Fibroblast of mammary gland (primary cell): ENCODE results near the gene DPPA4.

Experiments
- DNase-seq: peaks from one replicate; pipeline ENCODE4 v3.0.0-alpha.2; 2010; ENCODE audit warnings: low read depth
- H3K4me3 ChIP-seq: 2 replicates; pipeline ENCODE4 v1.5.1; 2011; ENCODE audit warnings: low read depth, mild to moderate bottlenecking, low read length, moderate library complexity; ENCODE audit not compliant: control insufficient read depth
- CTCF ChIP-seq: conservative IDR thresholded peaks from 2 replicates; pipeline ENCODE4 v1.5.1; 2011; ENCODE audit warnings: low read depth, low read length, inconsistent platforms; ENCODE audit not compliant: control insufficient read depth, insufficient read depth

Gene DPPA4

GRCh38 chr3:109325657-109326056 is 11.7 kb downstream of the DPPA4 start:
- no peak for TF ChIP-seq CTCF
- no peak overlapping the region for H3K4me3 ChIP-seq
- DNase-seq, result no peak

GRCh38 chr3:109325109-109325508 is 12.2 kb downstream of the DPPA4 start:
- DNase-seq, result no peak
- no peak overlapping the region for H3K4me3 ChIP-seq
- no peak for TF ChIP-seq CTCF

DNA sequence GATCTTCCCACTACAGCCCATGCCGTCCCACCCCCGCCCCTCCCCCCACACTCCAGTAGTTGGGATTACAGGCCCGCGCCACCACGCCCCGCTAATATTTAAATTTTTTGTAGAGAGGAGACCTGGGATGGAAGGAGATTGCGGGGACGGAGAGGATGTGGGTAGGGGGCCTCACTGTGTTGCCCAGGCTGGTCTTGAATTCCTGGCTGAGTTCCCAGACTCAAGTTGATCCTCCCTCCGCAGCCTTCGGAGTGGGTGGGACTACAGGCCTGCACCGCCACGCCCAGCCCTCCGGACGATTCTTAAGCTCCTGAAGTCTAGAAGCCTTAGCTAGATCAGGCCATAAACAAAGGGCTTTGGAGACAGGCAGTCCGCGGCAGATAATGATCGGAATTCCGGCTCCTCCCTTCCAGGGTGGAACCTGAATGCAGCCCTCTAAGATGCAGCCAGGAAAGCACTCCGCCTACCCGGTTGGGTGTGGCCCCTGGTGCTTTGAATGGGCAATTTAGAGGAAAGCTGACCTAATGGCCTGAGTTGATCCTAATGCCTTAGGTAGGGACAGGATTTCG is 21.1 kb downstream of the DPPA4 start, which contains the start of gene DPPA2:
Gene DPPA2 (minus strand): TSS at position 356 of the 569 bp plus-strand sequence. CDS start 1,975 bp downstream, outside the sequence.
- no peak within 1 kb of the TSS for H3K4me3 ChIP-seq
- TF ChIP-seq CTCF, result no peak
- no peak for DNase-seq

DNA sequence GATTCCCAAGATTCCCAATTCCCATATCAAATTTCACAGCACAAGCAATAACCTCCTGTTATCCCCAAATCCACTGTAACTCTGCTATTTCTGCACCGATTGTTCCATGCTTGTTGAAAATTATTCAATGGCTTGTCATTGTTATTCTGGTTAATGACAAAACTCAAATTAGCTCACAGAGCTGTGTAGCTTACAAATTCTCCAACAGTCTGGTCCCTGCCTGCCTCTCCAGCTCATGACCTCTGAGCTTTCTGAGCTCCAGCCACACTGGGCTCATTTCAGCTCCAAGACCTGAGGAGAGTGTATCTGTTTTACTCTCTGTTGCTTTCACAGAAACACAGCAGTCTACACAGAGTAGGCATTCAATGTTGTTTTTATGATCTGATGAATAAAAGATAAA is 24.3 kb downstream of the DPPA4 start:
- no peak overlapping the region for H3K4me3 ChIP-seq
- no peak for TF ChIP-seq CTCF
- no peak for DNase-seq

- TF ChIP-seq CTCF, result no peak
- no peak for DNase-seq
- no peak overlapping the region for H3K4me3 ChIP-seq
Observed at GRCh38 chr3:109297496-109297895, 39.9 kb downstream of the DPPA4 start.

DNA sequence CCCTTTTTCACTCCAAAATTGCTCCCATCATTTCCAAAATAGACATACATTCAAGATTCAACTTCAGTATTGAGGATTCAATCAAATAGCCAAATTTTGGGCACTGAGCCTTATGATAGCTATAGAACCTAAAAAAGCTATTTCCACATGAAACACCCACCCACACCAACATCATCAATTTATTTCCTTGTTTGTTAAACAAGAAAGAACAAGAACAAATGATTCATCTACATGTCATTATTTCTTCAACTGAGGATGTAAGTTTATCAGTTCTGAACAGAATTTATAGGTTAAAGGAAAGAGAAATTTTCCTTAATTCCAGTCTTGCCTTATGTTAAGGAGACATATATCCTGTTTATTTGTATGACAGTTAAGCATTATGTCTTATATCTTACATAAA is 53.3 kb downstream of the DPPA4 start:
- TF ChIP-seq CTCF, result no peak
- no peak for DNase-seq
- H3K4me3 ChIP-seq, result no peak overlapping the region

DNA sequence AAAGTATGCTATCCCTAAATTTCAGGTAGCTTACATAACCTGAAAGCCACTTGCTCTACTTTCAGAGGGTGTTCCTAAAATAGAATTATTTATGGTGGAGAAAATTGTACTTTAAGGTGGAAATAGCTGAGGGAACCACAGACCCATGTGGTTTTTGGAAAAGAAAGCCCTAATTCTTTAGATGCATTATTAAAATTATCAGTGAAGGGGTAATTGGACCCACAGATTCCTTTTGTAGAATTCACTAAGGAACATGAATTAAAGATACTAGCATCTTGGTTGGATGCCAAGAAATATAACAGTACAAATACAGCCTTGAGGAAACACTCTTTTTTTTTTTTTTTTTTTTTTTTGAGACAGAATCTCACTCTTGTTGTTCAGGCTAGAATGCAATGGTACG is 58.8 kb downstream of the DPPA4 start:
- no peak overlapping the region for H3K4me3 ChIP-seq
- TF ChIP-seq CTCF, result no peak
- DNase-seq, result no peak
